IMR-90 (cell line): Measurements from ENCODE around the gene FBXL7.

Experiments
- CEBPB ChIP-seq: IDR thresholded peaks from 2 replicates; pipeline ENCODE4 v1.6.1; 2012; ENCODE audit warnings: low read depth, low read length, improper control_type of control experiment
- CHD1 ChIP-seq: IDR thresholded peaks from 2 replicates; pipeline ENCODE4 v1.6.1; 2012; ENCODE audit warnings: low read depth, low read length, improper control_type of control experiment
- CTCF ChIP-seq: conservative IDR thresholded peaks from 2 replicates; pipeline ENCODE4 v1.5.1; 2012; ENCODE audit warnings: mild to moderate bottlenecking, low read depth, low read length, improper control_type of control experiment
- MAFK ChIP-seq: IDR thresholded peaks from 2 replicates; pipeline ENCODE4 v1.6.1; 2012; ENCODE audit warnings: low read depth, low read length, improper control_type of control experiment
- MXI1 ChIP-seq: IDR thresholded peaks from 2 replicates; pipeline ENCODE4 v1.6.1; 2012; ENCODE audit warnings: low read depth, mild to moderate bottlenecking, low read length, moderate library complexity, borderline replicate concordance
- POLR2A ChIP-seq: IDR thresholded peaks from 2 replicates; pipeline ENCODE4 v1.6.1; 2012; ENCODE audit warnings: mild to moderate bottlenecking, low read depth, low read length
- RAD21 ChIP-seq: IDR thresholded peaks from 2 replicates; pipeline ENCODE4 v1.6.1; 2012; ENCODE audit warnings: low read length, improper control_type of control experiment
- USF2 ChIP-seq: fragments of 150-350 bp; IDR thresholded peaks from 2 replicates; pipeline ENCODE4 v1.6.1; 2017; ENCODE audit warnings: mild to moderate bottlenecking, antibody characterized with exemption, low read length, low read depth

GRCh38 chr5:15627647-15628046, 127.7 kb downstream of the FBXL7 start:
- TF ChIP-seq POLR2A (no peak), CTCF (no peak), CEBPB (no peak), MXI1 (no peak), USF2 (no peak), CHD1 (no peak), MAFK (no peak), RAD21 (no peak)
